Neural cell (in vitro differentiated cells): ENCODE data around the gene LONRF2.

Experiments used
- EP300 ChIP-seq: fragments of 450-650 bp; conservative IDR thresholded peaks from 2 replicates; pipeline ENCODE4 v1.6.1; 2014; ENCODE audit warnings: antibody characterized with exemption, mild to moderate bottlenecking, moderate library complexity; ENCODE audit not compliant: poor library complexity, severe bottlenecking
- EZH2 ChIP-seq: fragments of 200-600, 300-800 bp; shearing (Covaris generic), sonication (generic); IDR thresholded peaks from 2 replicates; pipeline ENCODE4 v1.6.1; 2014; ENCODE audit warnings: antibody characterized with exemption, low read length, borderline replicate concordance, mild to moderate bottlenecking; ENCODE audit not compliant: insufficient read depth, poor library complexity, severe bottlenecking
- POLR2AphosphoS5 ChIP-seq: IDR thresholded peaks from 2 replicates; pipeline ENCODE4 v1.6.1; 2012
- REST ChIP-seq: IDR thresholded peaks from 2 replicates; pipeline ENCODE4 v1.6.1; 2012; ENCODE audit warnings: borderline replicate concordance
- TAF1 ChIP-seq: IDR thresholded peaks from 2 replicates; pipeline ENCODE4 v1.6.1; 2012; ENCODE audit warnings: low read depth
- TF ChIP-seq, protein P1 (sequence below): fragments of 450-650 bp; IDR thresholded peaks from 2 replicates; pipeline ENCODE4 v1.5.1; 2014; ENCODE audit warnings: antibody characterized with exemption, mild to moderate bottlenecking, moderate library complexity; ENCODE audit not compliant: poor library complexity, severe bottlenecking

DNA sequence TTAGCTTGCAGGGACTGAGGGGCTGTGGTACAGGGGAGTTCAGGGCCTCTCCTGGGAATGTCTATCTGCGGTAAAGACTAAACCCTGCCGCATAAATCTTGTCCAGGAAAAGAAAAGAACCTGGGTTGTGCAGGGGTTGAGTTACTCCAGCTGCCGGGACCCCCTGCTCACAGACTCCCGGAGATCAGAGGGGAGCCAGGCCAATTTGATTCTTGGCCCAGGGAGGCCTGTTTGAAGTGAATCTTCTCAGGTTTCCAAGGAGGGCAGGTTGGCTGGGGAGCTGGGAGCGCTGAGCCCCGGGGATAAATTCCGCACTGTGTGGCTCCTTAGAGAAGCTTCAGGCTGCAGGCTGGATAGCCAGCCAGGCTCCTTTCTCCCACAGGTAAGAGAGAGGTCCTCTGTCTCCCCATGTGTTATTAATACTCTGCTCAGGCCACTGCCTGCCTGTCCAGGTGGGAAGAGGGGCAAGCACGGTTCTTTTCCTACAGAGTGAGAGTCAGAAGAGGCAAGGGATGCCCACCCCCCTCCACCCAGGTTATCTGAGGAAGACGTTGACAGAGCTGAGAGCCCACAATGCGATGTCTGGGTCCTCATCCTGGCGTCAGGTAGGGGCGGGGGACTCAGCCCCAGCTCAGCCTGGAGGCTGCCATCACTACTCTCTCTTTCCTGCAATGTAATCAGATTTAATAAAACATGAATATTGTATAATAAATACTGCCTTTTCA, 82.7 kb downstream of the LONRF2 start:
- TF ChIP-seq REST (no peak), EP300 (no peak), POLR2AphosphoS5 (no peak), TAF1 (no peak), EZH2 (no peak)
- TF ChIP-seq, protein P1, sequence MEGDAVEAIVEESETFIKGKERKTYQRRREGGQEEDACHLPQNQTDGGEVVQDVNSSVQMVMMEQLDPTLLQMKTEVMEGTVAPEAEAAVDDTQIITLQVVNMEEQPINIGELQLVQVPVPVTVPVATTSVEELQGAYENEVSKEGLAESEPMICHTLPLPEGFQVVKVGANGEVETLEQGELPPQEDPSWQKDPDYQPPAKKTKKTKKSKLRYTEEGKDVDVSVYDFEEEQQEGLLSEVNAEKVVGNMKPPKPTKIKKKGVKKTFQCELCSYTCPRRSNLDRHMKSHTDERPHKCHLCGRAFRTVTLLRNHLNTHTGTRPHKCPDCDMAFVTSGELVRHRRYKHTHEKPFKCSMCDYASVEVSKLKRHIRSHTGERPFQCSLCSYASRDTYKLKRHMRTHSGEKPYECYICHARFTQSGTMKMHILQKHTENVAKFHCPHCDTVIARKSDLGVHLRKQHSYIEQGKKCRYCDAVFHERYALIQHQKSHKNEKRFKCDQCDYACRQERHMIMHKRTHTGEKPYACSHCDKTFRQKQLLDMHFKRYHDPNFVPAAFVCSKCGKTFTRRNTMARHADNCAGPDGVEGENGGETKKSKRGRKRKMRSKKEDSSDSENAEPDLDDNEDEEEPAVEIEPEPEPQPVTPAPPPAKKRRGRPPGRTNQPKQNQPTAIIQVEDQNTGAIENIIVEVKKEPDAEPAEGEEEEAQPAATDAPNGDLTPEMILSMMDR, result no peak
